GM12878 (cell line): ENCODE data around the gene COLQ. TPM values are rescaled to one million over a fixed set of nuclear protein-coding genes. Genes with fewer than 3 reads are reported as not detected.

Experiments used
- ATAC-seq: fragments of 200-7000 bp; cut with Tn5 transposase; 3 replicates; pipeline ENCODE4 v1.9.1; 2020; ENCODE audit warnings: mild to moderate bottlenecking, moderate library complexity
- BruUV-seq: library from RNA; stranded (reverse); fragments of 400-500 nt; replicated peaks from 2 replicates; lab custom pipeline; 2021; lab: Mats Ljungman, UMichigan
- CTCF ChIA-PET: fragments of 300-600 bp; sonication (Branson Sonifier 250); formaldehyde crosslinking; extraction: SDS; loops from one replicate; lab custom pipeline; 2021; ENCODE audit warnings: inconsistent platforms; lab: Yijun Ruan, JAX
- POLR2A ChIA-PET: fragments of 350-600 bp; formaldehyde crosslinking; extraction: SDS; loops from one replicate; lab custom pipeline; 2021; ENCODE audit warnings: inconsistent platforms; lab: Charles Lee
- RAD21 ChIA-PET: fragments of 300-600 bp; sonication (Branson Sonifier 250); formaldehyde crosslinking; loops from one replicate; lab custom pipeline; 2023; ENCODE audit warnings: antibody characterized with exemption; ENCODE audit not compliant: unreplicated experiment; lab: Charles Lee
- SMC1A ChIA-PET: fragments of 300-600 bp; sonication (Branson Sonifier 250); formaldehyde crosslinking; loops from one replicate; lab custom pipeline; 2023; ENCODE audit not compliant: unreplicated experiment, uncharacterized antibody; lab: Charles Lee
- DNase-seq: peaks from one replicate; pipeline ENCODE4 v3.0.0-alpha.2; 2011; ENCODE audit warnings: low read depth, low spot score
- FAIRE-seq: peaks from 3 replicates; lab custom pipeline; 2011; peaks lifted over from hg19 to GRCh38; lab: Jason Lieb, UNC
- H2AFZ ChIP-seq: 2 replicates; pipeline ENCODE4 v1.6.0; 2011; ENCODE audit warnings: low read depth, low read length, control low read depth; ENCODE audit not compliant: control insufficient read depth
- H3K27ac ChIP-seq: 2 replicates; pipeline ENCODE4 v1.5.1; 2011; ENCODE audit warnings: control low read depth; ENCODE audit not compliant: control insufficient read depth, insufficient read depth
- H3K27me3 ChIP-seq, 2 experiments: replicated peaks in 1 of 2; 2 replicates each; pipeline versions ENCODE4 v1.6.0 to v1.6.1; 2011; ENCODE audit warnings: low read length in 1 of 2; ENCODE audit not compliant: control insufficient read depth in 2 of 2, insufficient read depth in 2 of 2
- H3K36me3 ChIP-seq, 2 experiments: 2 replicates each; pipeline ENCODE4 v1.5.1; 2011; ENCODE audit warnings: low read length in 1 of 2; ENCODE audit not compliant: control insufficient read depth in 2 of 2, insufficient read depth in 2 of 2
- H3K4me1 ChIP-seq: 2 replicates; pipeline ENCODE4 v1.6.1; 2011; ENCODE audit warnings: mild to moderate bottlenecking, low read length, moderate library complexity, mixed read lengths; ENCODE audit not compliant: control insufficient read depth, insufficient read depth
- H3K4me2 ChIP-seq: 2 replicates; pipeline ENCODE4 v1.6.0; 2011; ENCODE audit warnings: control low read depth; ENCODE audit not compliant: control insufficient read depth, insufficient read depth
- H3K4me3 ChIP-seq: fragments of 200-600 bp; sonication (generic); 2 replicates; pipeline ENCODE4 v1.5.1; 2016
- H3K79me2 ChIP-seq: 2 replicates; pipeline ENCODE4 v1.6.0; 2011; ENCODE audit warnings: low read length; ENCODE audit not compliant: control insufficient read depth, insufficient read depth
- H3K9ac ChIP-seq: 2 replicates; pipeline ENCODE4 v1.8.0; 2011; ENCODE audit warnings: low read length, control low read depth, mixed read lengths; ENCODE audit not compliant: control insufficient read depth, insufficient read depth
- H3K9me3 ChIP-seq: replicated peaks from 3 replicates; pipeline ENCODE4 v1.5.1; 2011; ENCODE audit warnings: mild to moderate bottlenecking, low read length; ENCODE audit not compliant: control insufficient read depth, insufficient read depth
- H4K20me1 ChIP-seq: 2 replicates; pipeline ENCODE4 v1.6.0; 2011; ENCODE audit not compliant: control insufficient read depth, insufficient read depth
- BCLAF1 ChIP-seq: fragments of 450-650 bp; IDR thresholded peaks from 2 replicates; pipeline ENCODE4 v1.6.1; 2017; ENCODE audit warnings: antibody characterized with exemption, mild to moderate bottlenecking, moderate library complexity
- CHD4 ChIP-seq: fragments of 200-600 bp; sonication (generic); IDR thresholded peaks from 2 replicates; pipeline ENCODE4 v1.6.1; 2016; ENCODE audit warnings: mild to moderate bottlenecking
- DPF2 ChIP-seq: fragments of 450-650 bp; IDR thresholded peaks from 2 replicates; pipeline ENCODE4 v1.6.1; 2017; ENCODE audit warnings: mild to moderate bottlenecking
- EED ChIP-seq: sonication (generic); IDR thresholded peaks from 2 replicates; pipeline ENCODE4 v1.6.1; 2016; ENCODE audit warnings: antibody characterized with exemption, low read depth
- EP300 ChIP-seq, 2 experiments: fragments of 150-350 bp in 1 of 2; IDR thresholded peaks; 2 replicates each; pipeline ENCODE4 v1.6.1; 2011 to 2012; ENCODE audit warnings: low read depth in 2 of 2, low read length in 2 of 2, borderline replicate concordance in 1 of 2, improper control_type of control experiment in 1 of 2, inconsistent platforms in 1 of 2; ENCODE audit not compliant: control insufficient read depth in 1 of 2
- GATAD2B ChIP-seq: fragments of 450-650 bp; conservative IDR thresholded peaks from 2 replicates; pipeline ENCODE4 v1.6.1; 2017; ENCODE audit warnings: low read depth, mild to moderate bottlenecking, moderate library complexity
- LARP7 ChIP-seq: fragments of 450-650 bp; IDR thresholded peaks from 2 replicates; pipeline ENCODE4 v1.6.1; 2017; ENCODE audit warnings: mild to moderate bottlenecking
- NR2F1 ChIP-seq: fragments of 450-650 bp; conservative IDR thresholded peaks from 2 replicates; pipeline ENCODE4 v1.6.1; 2017; ENCODE audit warnings: mild to moderate bottlenecking
- RFX5 ChIP-seq: IDR thresholded peaks from 2 replicates; pipeline ENCODE4 v1.6.1; 2011; ENCODE audit warnings: low read depth, low read length, improper control_type of control experiment
- RUNX3 ChIP-seq: IDR thresholded peaks from 2 replicates; pipeline ENCODE4 v1.6.1; 2012; ENCODE audit warnings: low read length, inconsistent platforms
- TAF1 ChIP-seq: IDR thresholded peaks from 2 replicates; pipeline ENCODE4 v1.6.1; 2011; ENCODE audit warnings: mild to moderate bottlenecking, low read depth, low read length, borderline replicate concordance
- TBL1XR1 ChIP-seq: IDR thresholded peaks from 2 replicates; pipeline ENCODE4 v1.6.1; 2012; ENCODE audit warnings: low read depth, low read length, improper control_type of control experiment
- YY1 ChIP-seq: IDR thresholded peaks from 2 replicates; pipeline ENCODE4 v1.6.1; 2011; ENCODE audit warnings: low read depth, mild to moderate bottlenecking, low read length
- ZNF24 ChIP-seq: fragments of 450-650 bp; IDR thresholded peaks from 2 replicates; pipeline ENCODE4 v1.6.1; 2017; ENCODE audit warnings: antibody characterized with exemption, mild to moderate bottlenecking
- WGBS: methylation state at CpG from one replicate; pipeline ENCODE4 v1.1.6; 2016; ENCODE audit warnings: low lambda C conversion rate; ENCODE audit not compliant: insufficient replicate concordance, insufficient coverage; ENCODE audit errors: missing lambda C conversion rate; 5-methylcytosine and 5-hydroxymethylcytosine counted together
- in situ Hi-C: fragments of 300-500 bp; cut with MboI; formaldehyde crosslinking; loops from 9 replicates; pipeline ENCODE4 v1.14.3; 2018; ENCODE audit warnings: mixed read lengths
- intact Hi-C: fragments of 100-400 bp; cut with micrococcal nuclease; formaldehyde crosslinking; loops from one replicate; pipeline ENCODE4 v1.14.2; 2022; ENCODE audit not compliant: unreplicated experiment
- polyA plus RNA-seq, 11 experiments: library from polyadenylated mRNA; depleted of rRNA in 4 of 11; unstranded in 6 of 11; stranded (reverse) in 5 of 11; fragments of >200 nt; fragmentation: Nextera tagmentation in 4 of 11; fragmentation: Illumina TruSeq in 1 of 11; extraction: Ambion mirVana in 4 of 11; extraction: Trizol in 1 of 11; gene quantifications; 1 replicate in 1 of 11; 2 replicates in 10 of 11; pipeline versions ENCODE4 v1.2.1 to v1.2.3, GENCODE V29; 2011 to 2016; ENCODE audit warnings: inconsistent platforms in 2 of 11, missing spikeins in 2 of 11, low read depth in 1 of 11
- total RNA-seq, 4 experiments: library from RNA; depleted of rRNA in 3 of 4; stranded (reverse); fragments of >200 nt in 3 of 4; fragmentation: Illumina TruSeq in 1 of 4; extraction: Trizol in 1 of 4; gene quantifications; 2 replicates each; pipeline versions ENCODE4 v1.2.1 to v1.2.3, GENCODE V29; 2013 to 2021

COLQ gene
- total and polyA plus RNA-seq, 10 of the 15 experiments (the other 5 are each of a cell fraction or from before 2014, with no cell fraction given): 0.13 to 2.7 (median 0.70) TPM

- SMC1A ChIA-PET: no interaction called here
- no peak overlapping the region for H3K9ac ChIP-seq
These were observed 11.0 kb downstream of the COLQ start for GRCh38 chr3:15510493-15510892.

GRCh38 chr3:15506571-15506970 is 14.9 kb downstream of the COLQ start:
- Histone ChIP-seq H3K9ac (no peak overlapping the region), H3K79me2 (no peaks in the 10 kb centered on the region), H3K9me3 (no peaks in the 10 kb centered on the region), H4K20me1 (no peaks in the 10 kb centered on the region), H3K4me1 (no peaks in the 10 kb centered on the region), H3K36me3 (no peaks in the 10 kb centered on the region), H3K27me3 (no peaks in the 10 kb centered on the region), H3K4me2 (no peak overlapping the region), H2AFZ (no peak overlapping the region), H3K27ac (no peak overlapping the region), H3K4me3 (no peak overlapping the region)
- ATAC-seq: no peak
- POLR2A ChIA-PET: no interaction called here
- no peak for FAIRE-seq
- RAD21 ChIA-PET: no interaction called here
- SMC1A ChIA-PET: interaction anchor here (1.2 to 1.6 kb wide), 2 partner anchors 17 to 240 kb away, joined by 3 to 4 read pairs; no protein-coding TSS in a partner anchor
- 81% methylated on average over 3 of the region's 3 CpGs for WGBS
- CTCF ChIA-PET: no interaction called here
- no TSS peak for BruUV-seq
- DNase-seq: no peak
- intact Hi-C loops (no loop called here), in situ Hi-C loops (no loop called here)
- TF ChIP-seq ZNF24 (no peak), BCLAF1 (no peak), EP300 (IDR thresholded peaks at IDR 0.05; ENCODE audit: borderline replicate concordance in 1 of 2, control insufficient read depth in 1 of 2, low read depth in 2 of 2, low read length in 2 of 2) (no peak), TAF1 (no peak), CHD4 (no peak), RUNX3 (no peak), RFX5 (no peak), DPF2 (no peak)

More at GRCh38 chr3:15510493-15510892, 11.0 kb downstream of the COLQ start:
- Histone ChIP-seq H2AFZ (no peak overlapping the region), H3K27me3 (no peaks in the 10 kb centered on the region), H3K36me3 (no peaks in the 10 kb centered on the region), H3K4me1 (no peaks in the 10 kb centered on the region), H3K4me2 (no peak overlapping the region), H3K79me2 (no peaks in the 10 kb centered on the region), H3K4me3 (no peak overlapping the region), H3K27ac (no peak overlapping the region), H3K9me3 (no peaks in the 10 kb centered on the region), H4K20me1 (no peaks in the 10 kb centered on the region)
- ATAC-seq (no peak), FAIRE-seq (no peak), DNase-seq (no peak)
- RAD21 ChIA-PET: no interaction called here
- 71% methylated on average over 3 of the region's 3 CpGs for WGBS
- intact Hi-C loops: no loop called here
- TF ChIP-seq NR2F1: no peak
- TF ChIP-seq LARP7: no peak
- TF ChIP-seq EED: no peak
- no peak for TF ChIP-seq GATAD2B
- no peak for TF ChIP-seq TBL1XR1
- TF ChIP-seq ZNF24: no peak
- no peak for TF ChIP-seq YY1
- CTCF ChIA-PET: interaction anchor here (1.2 to 2.5 kb wide), 2 partner anchors 8 to 105 kb away, joined by 4 to 11 read pairs; no protein-coding TSS in a partner anchor
- in situ Hi-C loops: no loop called here
- POLR2A ChIA-PET: interaction anchor here (0.8 kb wide), 1 partner anchor 8 kb away, joined by 3 read pairs; no protein-coding TSS in a partner anchor
- BruUV-seq: no TSS peak
